GM12878 (cell line): ENCODE data around the gene SSBP4. TPM values are rescaled to one million over a fixed set of nuclear protein-coding genes. Genes with fewer than 3 reads are reported as not detected.

Source experiments
- ATAC-seq: fragments of 200-7000 bp; cut with Tn5 transposase; 3 replicates; pipeline ENCODE4 v1.9.1; 2020; ENCODE audit warnings: mild to moderate bottlenecking, moderate library complexity
- BruUV-seq: library from RNA; stranded (reverse); fragments of 400-500 nt; replicated peaks from 2 replicates; lab custom pipeline; 2021; lab: Mats Ljungman, UMichigan
- CTCF ChIA-PET: fragments of 300-600 bp; sonication (Branson Sonifier 250); formaldehyde crosslinking; extraction: SDS; loops from one replicate; lab custom pipeline; 2021; ENCODE audit warnings: inconsistent platforms; lab: Yijun Ruan, JAX
- POLR2A ChIA-PET: fragments of 350-600 bp; formaldehyde crosslinking; extraction: SDS; loops from one replicate; lab custom pipeline; 2021; ENCODE audit warnings: inconsistent platforms; lab: Charles Lee
- RAD21 ChIA-PET: fragments of 300-600 bp; sonication (Branson Sonifier 250); formaldehyde crosslinking; loops from one replicate; lab custom pipeline; 2023; ENCODE audit warnings: antibody characterized with exemption; ENCODE audit not compliant: unreplicated experiment; lab: Charles Lee
- SMC1A ChIA-PET: fragments of 300-600 bp; sonication (Branson Sonifier 250); formaldehyde crosslinking; loops from one replicate; lab custom pipeline; 2023; ENCODE audit not compliant: unreplicated experiment, uncharacterized antibody; lab: Charles Lee
- DNase-seq: peaks from one replicate; pipeline ENCODE4 v3.0.0-alpha.2; 2011; ENCODE audit warnings: low read depth, low spot score
- FAIRE-seq: peaks from 3 replicates; lab custom pipeline; 2011; peaks lifted over from hg19 to GRCh38; lab: Jason Lieb, UNC
- H2AFZ ChIP-seq: 2 replicates; pipeline ENCODE4 v1.6.0; 2011; ENCODE audit warnings: low read depth, low read length, control low read depth; ENCODE audit not compliant: control insufficient read depth
- H3K27ac ChIP-seq: 2 replicates; pipeline ENCODE4 v1.5.1; 2011; ENCODE audit warnings: control low read depth; ENCODE audit not compliant: control insufficient read depth, insufficient read depth
- H3K27me3 ChIP-seq, 2 experiments: replicated peaks in 1 of 2; 2 replicates each; pipeline versions ENCODE4 v1.6.0 to v1.6.1; 2011; ENCODE audit warnings: low read length in 1 of 2; ENCODE audit not compliant: control insufficient read depth in 2 of 2, insufficient read depth in 2 of 2
- H3K36me3 ChIP-seq, 2 experiments: 2 replicates each; pipeline ENCODE4 v1.5.1; 2011; ENCODE audit warnings: low read length in 1 of 2; ENCODE audit not compliant: control insufficient read depth in 2 of 2, insufficient read depth in 2 of 2
- H3K4me1 ChIP-seq: 2 replicates; pipeline ENCODE4 v1.6.1; 2011; ENCODE audit warnings: mild to moderate bottlenecking, low read length, moderate library complexity, mixed read lengths; ENCODE audit not compliant: control insufficient read depth, insufficient read depth
- H3K4me2 ChIP-seq: 2 replicates; pipeline ENCODE4 v1.6.0; 2011; ENCODE audit warnings: control low read depth; ENCODE audit not compliant: control insufficient read depth, insufficient read depth
- H3K4me3 ChIP-seq: fragments of 200-600 bp; sonication (generic); 2 replicates; pipeline ENCODE4 v1.5.1; 2016
- H3K79me2 ChIP-seq: 2 replicates; pipeline ENCODE4 v1.6.0; 2011; ENCODE audit warnings: low read length; ENCODE audit not compliant: control insufficient read depth, insufficient read depth
- H3K9ac ChIP-seq: 2 replicates; pipeline ENCODE4 v1.8.0; 2011; ENCODE audit warnings: low read length, control low read depth, mixed read lengths; ENCODE audit not compliant: control insufficient read depth, insufficient read depth
- H3K9me3 ChIP-seq: replicated peaks from 3 replicates; pipeline ENCODE4 v1.5.1; 2011; ENCODE audit warnings: mild to moderate bottlenecking, low read length; ENCODE audit not compliant: control insufficient read depth, insufficient read depth
- H4K20me1 ChIP-seq: 2 replicates; pipeline ENCODE4 v1.6.0; 2011; ENCODE audit not compliant: control insufficient read depth, insufficient read depth
- BRCA1 ChIP-seq: IDR thresholded peaks from 2 replicates; pipeline ENCODE4 v1.6.1; 2011; ENCODE audit warnings: low read depth, low read length, improper control_type of control experiment
- CHD4 ChIP-seq: fragments of 200-600 bp; sonication (generic); IDR thresholded peaks from 2 replicates; pipeline ENCODE4 v1.6.1; 2016; ENCODE audit warnings: mild to moderate bottlenecking
- CTCF ChIP-seq, 3 experiments: IDR thresholded peaks in 2 of 3; conservative IDR thresholded peaks in 1 of 3; 2 replicates each; pipeline ENCODE4 v1.5.1; 2011; ENCODE audit warnings: low read depth in 3 of 3, low read length in 3 of 3, mild to moderate bottlenecking in 3 of 3, control low read depth in 2 of 3, moderate library complexity in 2 of 3, inconsistent platforms in 1 of 3, mixed read lengths in 1 of 3; ENCODE audit not compliant: control insufficient read depth in 2 of 3, insufficient read depth in 1 of 3; ENCODE audit errors: extremely low read depth in 1 of 3
- HDGF ChIP-seq: fragments of 450-650 bp; IDR thresholded peaks from 2 replicates; pipeline ENCODE4 v1.6.1; 2016; ENCODE audit warnings: antibody characterized with exemption
- MLLT1 ChIP-seq: fragments of 450-650 bp; IDR thresholded peaks from 2 replicates; pipeline ENCODE4 v1.6.1; 2016; ENCODE audit warnings: mild to moderate bottlenecking
- MTA2 ChIP-seq: fragments of 450-650 bp; IDR thresholded peaks from 2 replicates; pipeline ENCODE4 v1.6.1; 2016; ENCODE audit warnings: low read depth, mild to moderate bottlenecking, moderate library complexity
- NR2C1 ChIP-seq: fragments of 450-650 bp; IDR thresholded peaks from 2 replicates; pipeline ENCODE4 v1.6.1; 2017; ENCODE audit warnings: antibody characterized with exemption, mild to moderate bottlenecking, moderate library complexity
- SIX5 ChIP-seq: IDR thresholded peaks from 2 replicates; pipeline ENCODE4 v1.6.1; 2011; ENCODE audit warnings: mild to moderate bottlenecking, low read depth, low read length, moderate library complexity; ENCODE audit not compliant: severe bottlenecking
- SMARCA5 ChIP-seq: fragments of 450-650 bp; IDR thresholded peaks from 2 replicates; pipeline ENCODE4 v1.6.1; 2017; ENCODE audit warnings: mild to moderate bottlenecking
- SUZ12 ChIP-seq: fragments of 200-600 bp; sonication (generic); IDR thresholded peaks from one replicate; pipeline ENCODE4 v1.6.1; 2018; ENCODE audit warnings: antibody characterized with exemption, mild to moderate bottlenecking; ENCODE audit not compliant: unreplicated experiment
- ZNF207 ChIP-seq: fragments of 450-650 bp; IDR thresholded peaks from 2 replicates; pipeline ENCODE4 v1.6.1; 2014; ENCODE audit warnings: antibody characterized with exemption, mild to moderate bottlenecking, borderline replicate concordance
- ZNF384 ChIP-seq: IDR thresholded peaks from 2 replicates; pipeline ENCODE4 v1.6.1; 2012; ENCODE audit warnings: low read depth, mild to moderate bottlenecking, low read length, improper control_type of control experiment, borderline replicate concordance
- WGBS: methylation state at CpG from one replicate; pipeline ENCODE4 v1.1.6; 2016; ENCODE audit warnings: low lambda C conversion rate; ENCODE audit not compliant: insufficient replicate concordance, insufficient coverage; ENCODE audit errors: missing lambda C conversion rate; 5-methylcytosine and 5-hydroxymethylcytosine counted together
- in situ Hi-C: fragments of 300-500 bp; cut with MboI; formaldehyde crosslinking; loops from 9 replicates; pipeline ENCODE4 v1.14.3; 2018; ENCODE audit warnings: mixed read lengths
- intact Hi-C: fragments of 100-400 bp; cut with micrococcal nuclease; formaldehyde crosslinking; loops from one replicate; pipeline ENCODE4 v1.14.2; 2022; ENCODE audit not compliant: unreplicated experiment
- polyA plus RNA-seq, 11 experiments: library from polyadenylated mRNA; depleted of rRNA in 4 of 11; unstranded in 6 of 11; stranded (reverse) in 5 of 11; fragments of >200 nt; fragmentation: Nextera tagmentation in 4 of 11; fragmentation: Illumina TruSeq in 1 of 11; extraction: Ambion mirVana in 4 of 11; extraction: Trizol in 1 of 11; gene quantifications; 1 replicate in 1 of 11; 2 replicates in 10 of 11; pipeline versions ENCODE4 v1.2.1 to v1.2.3, GENCODE V29; 2011 to 2016; ENCODE audit warnings: inconsistent platforms in 2 of 11, missing spikeins in 2 of 11, low read depth in 1 of 11
- total RNA-seq, 4 experiments: library from RNA; depleted of rRNA in 3 of 4; stranded (reverse); fragments of >200 nt in 3 of 4; fragmentation: Illumina TruSeq in 1 of 4; extraction: Trizol in 1 of 4; gene quantifications; 2 replicates each; pipeline versions ENCODE4 v1.2.1 to v1.2.3, GENCODE V29; 2013 to 2021
- TF ChIP-seq, protein P1 (sequence below): IDR thresholded peaks from 2 replicates; pipeline ENCODE4 v1.6.1; 2012; ENCODE audit warnings: low read depth, low read length, improper control_type of control experiment

SSBP4 gene
- total and polyA plus RNA-seq, 10 of the 15 experiments (the other 5 are each of a cell fraction or from before 2014, with no cell fraction given), result 0.37 to 150 (median 38.9) TPM

GRCh38 chr19:18418483-18419194 is 559 bp upstream of the SSBP4 start:
- DNase-seq (no peak), ATAC-seq (no peak), FAIRE-seq (peak; percentile 61)
- in situ Hi-C loops (no loop called here), intact Hi-C loops (loop anchor here (10.0 kb wide), 1 partner anchor 214 kb away; the partner anchor contains the start of gene RAB3A)
- Histone ChIP-seq H3K4me1 (peaks cover 73% of the 10 kb centered on the region), H3K27ac (peak overlapping the region; percentile 72), H3K9ac (no peak overlapping the region), H3K4me3 (peak overlapping the region; percentile 41; the same call in 1 of the 2 replicates), H3K4me2 (peak overlapping the region; percentile 94), H3K27me3 (no peaks in the 10 kb centered on the region), H4K20me1 (no peaks in the 10 kb centered on the region), H2AFZ (peak overlapping the region; percentile 66), H3K79me2 (peaks cover 44% of the 10 kb centered on the region), H3K36me3 (no peaks in the 10 kb centered on the region), H3K9me3 (no peaks in the 10 kb centered on the region)
- 33% methylated on average over 39 of the region's 39 CpGs for WGBS
- TF ChIP-seq HDGF (no peak), MLLT1 (peak; percentile 96), SMARCA5 (0 out of 2 replicates have a peak, but pooled peaks have one; percentile 2), SIX5 (no peak), SUZ12 (no peak), ZNF384 (no peak), ZNF207 (no peak), CHD4 (no peak), BRCA1 (no peak), CTCF (IDR thresholded peaks at IDR 0.05 in 2 of 3, conservative IDR thresholded peaks at IDR 0.05 in 1 of 3; ENCODE audit: control insufficient read depth in 2 of 3, extremely low read depth in 1 of 3, insufficient read depth in 1 of 3, low read depth in 3 of 3, low read length in 3 of 3) (no peak), NR2C1 (no peak), MTA2 (0 out of 2 replicates have a peak, but pooled peaks have one; percentile 21)
- TF ChIP-seq, protein P1, sequence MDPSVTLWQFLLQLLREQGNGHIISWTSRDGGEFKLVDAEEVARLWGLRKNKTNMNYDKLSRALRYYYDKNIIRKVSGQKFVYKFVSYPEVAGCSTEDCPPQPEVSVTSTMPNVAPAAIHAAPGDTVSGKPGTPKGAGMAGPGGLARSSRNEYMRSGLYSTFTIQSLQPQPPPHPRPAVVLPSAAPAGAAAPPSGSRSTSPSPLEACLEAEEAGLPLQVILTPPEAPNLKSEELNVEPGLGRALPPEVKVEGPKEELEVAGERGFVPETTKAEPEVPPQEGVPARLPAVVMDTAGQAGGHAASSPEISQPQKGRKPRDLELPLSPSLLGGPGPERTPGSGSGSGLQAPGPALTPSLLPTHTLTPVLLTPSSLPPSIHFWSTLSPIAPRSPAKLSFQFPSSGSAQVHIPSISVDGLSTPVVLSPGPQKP, result no peak
- BruUV-seq, result no TSS peak
- CTCF ChIA-PET, result interaction anchor here (0.8 to 2.0 kb wide), 8 partner anchors 9 to 139 kb away, joined by 3 to 6 read pairs (median 5); partner anchors contain the start of gene GDF15
- POLR2A ChIA-PET, result interaction anchor here (0.5 to 2.6 kb wide), 9 partner anchors 10 to 242 kb away, joined by 3 to 9 read pairs (median 3); no protein-coding TSS in a partner anchor
- SMC1A ChIA-PET, result interaction anchor here (1.1 to 2.6 kb wide), 5 partner anchors 10 to 79 kb away, joined by 3 to 11 read pairs (median 5); no protein-coding TSS in a partner anchor
- RAD21 ChIA-PET, result interaction anchor here (0.6 to 2.1 kb wide), 5 partner anchors 10 to 425 kb away, joined by 3 to 7 read pairs (median 4); partner anchors contain the start of gene LSM4
